Endodermal cell (in vitro differentiated cells): Measurements from ENCODE around the gene RNGTT. TPM values are rescaled to one million over a fixed set of nuclear protein-coding genes. Genes with fewer than 3 reads are reported as not detected.
"Not testable (repeated sequence)": the region's sequence is repeated elsewhere in the genome, so short reads cannot be mapped to it uniquely, and the experiment has no call there.

Experiments used
- DNase-seq: peaks from one replicate; pipeline ENCODE4 v3.0.0-alpha.2; 2017
- H3K27ac ChIP-seq: 2 replicates; pipeline ENCODE4 v1.5.1; 2013; ENCODE audit warnings: mild to moderate bottlenecking, low read depth, low read length, moderate library complexity
- H3K27me3 ChIP-seq: 2 replicates; pipeline ENCODE4 v1.6.1; 2013; ENCODE audit warnings: mild to moderate bottlenecking, low read length, moderate library complexity; ENCODE audit not compliant: insufficient read depth, control insufficient read depth, poor library complexity, severe bottlenecking
- H3K36me3 ChIP-seq: 2 replicates; pipeline ENCODE4 v1.7.0; 2013; ENCODE audit warnings: mild to moderate bottlenecking, low read length, moderate library complexity; ENCODE audit not compliant: control insufficient read depth, insufficient read depth
- H3K4me1 ChIP-seq: one replicate; pipeline ENCODE4 v1.7.0; 2013; ENCODE audit warnings: low read length; ENCODE audit not compliant: control insufficient read depth, insufficient read depth
- H3K4me3 ChIP-seq: 2 replicates; pipeline ENCODE4 v1.5.1; 2013; ENCODE audit warnings: mild to moderate bottlenecking, low read length, moderate library complexity
- H3K9ac ChIP-seq: 2 replicates; pipeline ENCODE4 v1.6.1; 2013; ENCODE audit warnings: mild to moderate bottlenecking, low read length, moderate library complexity; ENCODE audit not compliant: poor library complexity, severe bottlenecking; ENCODE audit errors: extremely low read depth
- H3K9me3 ChIP-seq: 2 replicates; pipeline ENCODE4 v1.6.1; 2013; ENCODE audit warnings: mild to moderate bottlenecking, low read length, moderate library complexity; ENCODE audit not compliant: control insufficient read depth
- H3K27ac Mint-ChIP-seq: 2 replicates; pipeline ENCODE4 v1.8.0; 2020; ENCODE audit warnings: mixed read lengths
- H3K27me3 Mint-ChIP-seq: 2 replicates; pipeline ENCODE4 v1.8.0; 2021; ENCODE audit warnings: mild to moderate bottlenecking, mixed read lengths; ENCODE audit not compliant: insufficient read depth
- H3K36me3 Mint-ChIP-seq: 2 replicates; pipeline ENCODE4 v1.8.0; 2020; ENCODE audit warnings: low read depth, mixed read lengths
- H3K4me1 Mint-ChIP-seq: 2 replicates; pipeline ENCODE4 v1.8.0; 2020; ENCODE audit warnings: mixed read lengths
- H3K4me3 Mint-ChIP-seq: 2 replicates; pipeline ENCODE4 v1.8.0; 2020; ENCODE audit warnings: mild to moderate bottlenecking, moderate library complexity, mixed read lengths
- H3K9me3 Mint-ChIP-seq: 2 replicates; pipeline ENCODE4 v1.8.0; 2020; ENCODE audit warnings: mild to moderate bottlenecking, mixed read lengths
- WGBS, 2 experiments: methylation state at CpG; one replicate each; pipeline versions ENCODE4 v1.1.5 to v1.1.7; 2013; ENCODE audit warnings: missing lambda C conversion rate in 2 of 2, mixed read lengths in 1 of 2; ENCODE audit not compliant: insufficient coverage in 1 of 2, insufficient read length in 1 of 2; 5-methylcytosine and 5-hydroxymethylcytosine counted together
- total RNA-seq, 2 donors: library from RNA; stranded (reverse); fragmentation: NEBNext Ultra II Directional in 1 of 2; extraction: Animal tissue kit (Norgen Biotek cat#: 25700) in 1 of 2; gene quantifications; 2 replicates in 1 of 2; 3 replicates in 1 of 2; pipeline ENCODE4 v1.2.1, GENCODE V29; 2021
- TF ChIP-seq, protein P1 (sequence below): fragments of 200-600 bp; sonication (generic); conservative IDR thresholded peaks from 2 replicates; pipeline ENCODE4 v1.5.0; 2021; ENCODE audit warnings: antibody characterized with exemption, mild to moderate bottlenecking

RNGTT gene
- total RNA-seq, 2 donors from 2014 or later, result 21.5 to 28.7 TPM

DNA sequence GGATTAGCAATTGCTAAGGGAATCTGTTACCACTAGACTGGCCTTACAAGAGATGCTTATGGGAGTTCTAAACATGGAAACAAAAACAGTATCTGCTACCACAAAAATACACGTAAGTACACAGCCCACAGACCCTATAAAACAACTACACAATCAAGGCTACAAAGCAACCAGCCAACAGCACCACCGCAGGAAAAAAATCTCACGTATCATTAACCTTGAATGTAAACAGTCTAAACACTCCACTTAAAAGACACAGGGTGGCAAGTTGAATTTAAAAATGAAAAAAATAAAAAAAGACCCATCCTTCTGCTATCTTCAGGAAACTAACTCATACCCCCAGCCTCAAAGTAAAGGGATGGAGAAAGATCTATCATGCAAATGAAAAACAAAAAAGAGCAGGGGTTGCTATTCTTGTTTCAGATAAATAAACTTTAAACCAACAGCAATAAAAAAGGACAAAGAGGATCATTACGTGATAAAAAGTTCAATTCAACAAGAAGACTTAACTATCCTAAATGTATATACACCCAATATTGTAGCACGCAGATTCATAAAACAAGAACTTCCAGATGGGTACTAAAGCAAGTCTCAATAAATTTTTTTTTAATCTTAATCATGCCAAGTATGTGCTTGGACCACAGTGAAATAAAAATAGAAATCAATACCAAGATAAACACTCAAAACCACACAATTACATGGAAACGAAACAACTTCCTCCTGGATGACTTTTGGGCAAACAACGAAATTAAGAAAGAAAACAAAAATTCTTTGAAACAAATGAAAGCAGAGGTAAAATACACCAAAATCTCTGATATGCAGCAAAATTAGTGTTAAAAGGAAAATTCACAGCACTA, 52.3 kb downstream of the RNGTT start:
- H3K36me3 Mint-ChIP-seq, result peaks cover 19% of the 10 kb centered on the region
- 95 to 96% methylated on average over 4 to 7 of the region's 7 CpGs for WGBS, 2 experiments
- H3K4me3 ChIP-seq, result no peak overlapping the region
- H3K9ac ChIP-seq, result no peak overlapping the region
- DNase-seq, result no peak
- H3K27me3 Mint-ChIP-seq, result no peaks in the 10 kb centered on the region
- H3K9me3 Mint-ChIP-seq, result peaks cover 5% of the 10 kb centered on the region
- no peaks in the 10 kb centered on the region for H3K4me1 ChIP-seq
- TF ChIP-seq, protein P1, sequence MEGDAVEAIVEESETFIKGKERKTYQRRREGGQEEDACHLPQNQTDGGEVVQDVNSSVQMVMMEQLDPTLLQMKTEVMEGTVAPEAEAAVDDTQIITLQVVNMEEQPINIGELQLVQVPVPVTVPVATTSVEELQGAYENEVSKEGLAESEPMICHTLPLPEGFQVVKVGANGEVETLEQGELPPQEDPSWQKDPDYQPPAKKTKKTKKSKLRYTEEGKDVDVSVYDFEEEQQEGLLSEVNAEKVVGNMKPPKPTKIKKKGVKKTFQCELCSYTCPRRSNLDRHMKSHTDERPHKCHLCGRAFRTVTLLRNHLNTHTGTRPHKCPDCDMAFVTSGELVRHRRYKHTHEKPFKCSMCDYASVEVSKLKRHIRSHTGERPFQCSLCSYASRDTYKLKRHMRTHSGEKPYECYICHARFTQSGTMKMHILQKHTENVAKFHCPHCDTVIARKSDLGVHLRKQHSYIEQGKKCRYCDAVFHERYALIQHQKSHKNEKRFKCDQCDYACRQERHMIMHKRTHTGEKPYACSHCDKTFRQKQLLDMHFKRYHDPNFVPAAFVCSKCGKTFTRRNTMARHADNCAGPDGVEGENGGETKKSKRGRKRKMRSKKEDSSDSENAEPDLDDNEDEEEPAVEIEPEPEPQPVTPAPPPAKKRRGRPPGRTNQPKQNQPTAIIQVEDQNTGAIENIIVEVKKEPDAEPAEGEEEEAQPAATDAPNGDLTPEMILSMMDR, result no peak
- H3K27ac Mint-ChIP-seq, result peak overlapping the region; percentile 18
- H3K27ac ChIP-seq, result no peak overlapping the region
- H3K4me3 Mint-ChIP-seq, result no peak overlapping the region
- H3K9me3 ChIP-seq, result peaks cover 5% of the 10 kb centered on the region
- H3K27me3 ChIP-seq, result no peaks in the 10 kb centered on the region
- no peaks in the 10 kb centered on the region for H3K36me3 ChIP-seq
- peaks cover 19% of the 10 kb centered on the region for H3K4me1 Mint-ChIP-seq

DNA sequence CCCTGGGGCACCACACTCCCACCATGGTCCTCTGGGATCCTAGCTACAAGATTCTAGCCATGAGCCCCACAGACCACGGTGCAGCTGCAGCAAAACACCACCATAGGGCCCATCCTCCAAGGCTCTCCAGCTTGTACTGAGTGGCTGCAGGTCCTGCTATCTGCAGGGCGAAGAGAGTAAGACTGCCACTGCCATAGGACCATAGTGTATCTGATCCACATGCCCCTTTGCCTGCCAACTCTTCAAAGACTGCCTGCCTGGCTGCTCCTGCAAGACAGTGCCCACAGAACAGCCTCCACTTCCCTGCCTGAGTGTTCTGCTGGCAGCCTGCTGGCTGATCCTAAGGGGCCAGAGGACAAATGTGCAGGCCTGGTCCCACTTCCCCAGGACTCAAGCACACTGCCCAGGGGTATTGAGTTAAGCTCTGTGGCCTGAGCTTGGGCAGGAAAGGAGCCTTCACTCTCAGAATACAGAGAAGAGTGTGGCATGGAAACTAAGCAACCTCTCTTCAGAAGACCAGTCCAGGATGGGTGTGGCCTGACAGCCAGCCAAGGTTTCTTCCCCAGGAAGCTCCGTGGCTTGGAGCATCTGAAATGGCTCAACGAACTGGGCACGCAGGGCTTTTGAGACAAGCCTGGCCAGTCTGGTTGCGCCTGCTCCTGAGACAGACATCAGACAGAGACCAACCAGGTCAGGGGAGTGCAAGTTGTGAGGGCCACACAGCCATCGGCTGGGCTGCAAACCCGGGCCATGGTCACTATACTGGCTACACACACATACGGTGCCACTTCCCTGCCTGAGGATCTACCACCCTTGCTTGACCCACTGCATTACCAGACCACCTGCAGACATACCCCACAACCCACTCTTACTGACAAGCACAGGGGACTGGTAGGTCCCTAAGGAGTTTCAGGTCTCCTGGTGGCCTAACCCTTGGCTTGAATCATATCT, 54.5 kb downstream of the RNGTT start:
- Histone ChIP-seq H3K27ac (no peak overlapping the region), H3K4me3 (no peak overlapping the region), H3K9ac (no peak overlapping the region), H3K27me3 (no peaks in the 10 kb centered on the region), H3K4me1 (no peaks in the 10 kb centered on the region), H3K9me3 (no peaks in the 10 kb centered on the region), H3K36me3 (peaks cover 20% of the 10 kb centered on the region)
- TF ChIP-seq, protein P1, result no peak
- Mint-ChIP-seq H3K4me1 (peaks cover 18% of the 10 kb centered on the region), H3K27ac (no peak overlapping the region), H3K36me3 (peaks cover 16% of the 10 kb centered on the region), H3K27me3 (no peaks in the 10 kb centered on the region), H3K4me3 (no peak overlapping the region), H3K9me3 (no peaks in the 10 kb centered on the region)
- WGBS, 2 experiments, result 92 to 96% methylated on average over 4 to 9 of the region's 9 CpGs
- DNase-seq, result no peak

DNA sequence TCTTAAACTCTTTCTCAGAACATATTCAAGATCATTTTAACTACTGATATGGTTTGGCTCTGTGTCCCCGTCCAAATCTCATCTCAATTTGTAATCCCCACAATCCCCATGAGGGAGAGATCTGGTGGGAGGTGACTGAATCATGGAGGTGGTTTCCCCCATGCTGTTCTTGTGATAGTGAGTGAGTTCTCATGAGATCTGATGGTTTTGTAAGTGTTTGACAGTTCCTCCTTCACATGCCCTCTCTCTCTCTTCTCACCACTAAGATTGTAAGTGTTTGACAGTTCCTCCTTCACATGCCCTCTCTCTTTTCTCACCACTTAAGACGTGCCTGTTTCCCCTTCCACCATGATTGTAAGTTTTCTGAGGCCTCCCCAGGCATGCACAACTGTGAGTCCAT, 56.3 kb downstream of the RNGTT start:
- not testable (repeated sequence) for H3K27me3 ChIP-seq, H3K27me3 Mint-ChIP-seq, H3K4me1 Mint-ChIP-seq, H3K9ac ChIP-seq, H3K4me1 ChIP-seq, H3K27ac Mint-ChIP-seq, H3K9me3 Mint-ChIP-seq, H3K27ac ChIP-seq, DNase-seq, H3K4me3 Mint-ChIP-seq, H3K9me3 ChIP-seq, H3K4me3 ChIP-seq
- 63% methylated on average over 2 of the region's 2 CpGs; no CpG with 5 or more reads in 1 of the 2 experiments for WGBS, 2 experiments
- H3K36me3 Mint-ChIP-seq, result peaks cover 25% of the 10 kb centered on the region
- peaks cover 30% of the 10 kb centered on the region for H3K36me3 ChIP-seq
